GM18870 (cell line): Measurements from ENCODE around the gene PAK2.
"Not testable (repeated sequence)": the region's sequence is repeated elsewhere in the genome, so short reads cannot be mapped to it uniquely, and the experiment has no call there.

Experiments used
- ATAC-seq: cut with Tn5 transposase; IDR thresholded peaks from one replicate; pipeline ENCODE4 v1.9.1; 2021; ENCODE audit warnings: moderate library complexity; ENCODE audit not compliant: unreplicated experiment

PAK2 gene

GRCh38 chr3:196778755-196779154 lies 39.1 kb downstream of the PAK2 start:
- ATAC-seq = no peak

- ATAC-seq = no peak
These were observed 42.9 kb downstream of the PAK2 start for GRCh38 chr3:196782511-196782910.

- no peak for ATAC-seq
These were observed 48.9 kb downstream of the PAK2 start for GRCh38 chr3:196788528-196788927.

GRCh38 chr3:196789885-196790359 lies 50.3 kb downstream of the PAK2 start:
- no peak for ATAC-seq

- no peak for ATAC-seq
These were observed 51.0 kb downstream of the PAK2 start for GRCh38 chr3:196790636-196791035.

- ATAC-seq = no peak
These were observed 53.1 kb downstream of the PAK2 start for GRCh38 chr3:196792771-196793170.

- ATAC-seq = no peak
These were observed 53.6 kb downstream of the PAK2 start for GRCh38 chr3:196793246-196793645.

GRCh38 chr3:196794467-196794866 lies 54.8 kb downstream of the PAK2 start:
- ATAC-seq = no peak

- ATAC-seq = no peak
These were observed 56.7 kb downstream of the PAK2 start for GRCh38 chr3:196796317-196796716.

- no peak for ATAC-seq
These were observed 61.2 kb downstream of the PAK2 start for GRCh38 chr3:196800742-196801434.

- no peak for ATAC-seq
These were observed 64.3 kb downstream of the PAK2 start for GRCh38 chr3:196803891-196804468.

- ATAC-seq = no peak
These were observed 65.1 kb downstream of the PAK2 start for GRCh38 chr3:196804773-196805172.

- ATAC-seq = no peak
These were observed 71.4 kb downstream of the PAK2 start for GRCh38 chr3:196810963-196811581.

- ATAC-seq = no peak
These were observed 73.2 kb downstream of the PAK2 start for GRCh38 chr3:196812853-196813252.

- ATAC-seq = no peak
These were observed 74.2 kb downstream of the PAK2 start for GRCh38 chr3:196813903-196814302.

GRCh38 chr3:196821806-196822355 lies 82.2 kb downstream of the PAK2 start:
- no peak for ATAC-seq

- ATAC-seq = not testable (repeated sequence)
These were observed 90.0 kb downstream of the PAK2 start for GRCh38 chr3:196829651-196830050.

- ATAC-seq = no peak
These were observed 95.4 kb downstream of the PAK2 start for GRCh38 chr3:196835086-196835485.

- ATAC-seq = not testable (repeated sequence)
These were observed 97.0 kb downstream of the PAK2 start for GRCh38 chr3:196836626-196837025.

GRCh38 chr3:196837819-196838420 lies 98.3 kb downstream of the PAK2 start:
- ATAC-seq = no peak

GRCh38 chr3:196839351-196839750 lies 99.7 kb downstream of the PAK2 start:
- ATAC-seq = not testable (repeated sequence)
